Activated CD8-positive, alpha-beta T cell treated with anti-CD3 and anti-CD28 coated beads for 36 hours (primary cell): ENCODE data around the gene MAGEA8. TPM values are rescaled to one million over a fixed set of nuclear protein-coding genes. Genes with fewer than 3 reads are reported as not detected.
A peak's percentile ranks its signal among the peaks of the same experiment; 100 is the strongest.

Experiments used
- ATAC-seq: fragments of 200-7000 bp; cut with Tn5 transposase; one replicate; pipeline ENCODE4 v1.10.0; 2021; ENCODE audit warnings: mild to moderate bottlenecking, moderate library complexity
- CTCF ChIA-PET: fragments of 350-600 bp; sonication (Branson Sonifier 250); formaldehyde crosslinking; loops from one replicate; lab custom pipeline; 2021; ENCODE audit warnings: antibody characterized with exemption; lab: Charles Lee
- POLR2A ChIA-PET: fragments of 350-600 bp; sonication (Branson Sonifier 250); formaldehyde crosslinking; loops from one replicate; lab custom pipeline; 2021; ENCODE audit warnings: antibody characterized with exemption; lab: Charles Lee
- DNase-seq: peaks from one replicate; pipeline ENCODE4 v3.0.0-alpha.2; 2020
- H3K27ac Mint-ChIP-seq: one replicate; pipeline ENCODE4 v1.8.0; 2021; ENCODE audit warnings: mild to moderate bottlenecking, mixed read lengths
- H3K27me3 Mint-ChIP-seq: one replicate; pipeline ENCODE4 v1.8.0; 2021; ENCODE audit warnings: mixed read lengths
- H3K36me3 Mint-ChIP-seq: one replicate; pipeline ENCODE4 v1.8.0; 2021; ENCODE audit warnings: low read depth, mixed read lengths
- H3K4me1 Mint-ChIP-seq: one replicate; pipeline ENCODE4 v1.8.0; 2021; ENCODE audit warnings: low read depth, mixed read lengths
- H3K4me3 Mint-ChIP-seq: one replicate; pipeline ENCODE4 v1.8.0; 2021; ENCODE audit warnings: mild to moderate bottlenecking, moderate library complexity, mixed read lengths
- H3K9me3 Mint-ChIP-seq: one replicate; pipeline ENCODE4 v1.8.0; 2021; ENCODE audit warnings: mixed read lengths
- CTCF ChIP-seq: fragments of 200-600 bp; IDR thresholded peaks from one replicate; pipeline ENCODE4 v1.8.0; 2022; ENCODE audit warnings: antibody characterized with exemption, mild to moderate bottlenecking
- intact Hi-C: fragments of 100-400 bp; cut with micrococcal nuclease; formaldehyde crosslinking; loops from one replicate; pipeline ENCODE4 v1.10.0; 2022
- total RNA-seq, 2 experiments: library from RNA; stranded (reverse); gene quantifications; one replicate each; pipeline ENCODE4 v1.2.3, GENCODE V29; 2021

MAGEA8 gene
- total RNA-seq, 2 experiments from 2014 or later, result not detected

GRCh38 chrX:149867488-149867887 is 13.5 kb upstream of the MAGEA8 start:
- ChIA-PET CTCF (no interaction called here), POLR2A (no interaction called here)

GRCh38 chrX:149870840-149871239 is 10.1 kb upstream of the MAGEA8 start:
- peaks cover 9% of the 10 kb centered on the region for H3K27me3 Mint-ChIP-seq
- DNase-seq (no peak), ATAC-seq (no peak)
- intact Hi-C loops, result no loop called here
- CTCF ChIA-PET, result interaction anchor here (1.0 kb wide), 1 partner anchor 16 kb away, joined by 3 read pairs; no protein-coding TSS in a partner anchor
- peaks cover 8% of the 10 kb centered on the region for H3K4me1 Mint-ChIP-seq
- no peak for TF ChIP-seq CTCF
- H3K36me3 Mint-ChIP-seq, result no peaks in the 10 kb centered on the region
- POLR2A ChIA-PET, result no interaction called here
- H3K27ac Mint-ChIP-seq, result no peak overlapping the region
- no peaks in the 10 kb centered on the region for H3K9me3 Mint-ChIP-seq
- no peak overlapping the region for H3K4me3 Mint-ChIP-seq

More at GRCh38 chrX:149867488-149867887, 13.5 kb upstream of the MAGEA8 start:
- H3K27ac Mint-ChIP-seq, result no peak overlapping the region
- H3K27me3 Mint-ChIP-seq, result no peaks in the 10 kb centered on the region
- no peaks in the 10 kb centered on the region for H3K36me3 Mint-ChIP-seq
- no peak overlapping the region for H3K4me3 Mint-ChIP-seq
- DNase-seq (no peak), ATAC-seq (no peak)
- intact Hi-C loops, result no loop called here
- peaks cover 8% of the 10 kb centered on the region for H3K4me1 Mint-ChIP-seq
- H3K9me3 Mint-ChIP-seq, result no peaks in the 10 kb centered on the region
- TF ChIP-seq CTCF, result no peak

DNA sequence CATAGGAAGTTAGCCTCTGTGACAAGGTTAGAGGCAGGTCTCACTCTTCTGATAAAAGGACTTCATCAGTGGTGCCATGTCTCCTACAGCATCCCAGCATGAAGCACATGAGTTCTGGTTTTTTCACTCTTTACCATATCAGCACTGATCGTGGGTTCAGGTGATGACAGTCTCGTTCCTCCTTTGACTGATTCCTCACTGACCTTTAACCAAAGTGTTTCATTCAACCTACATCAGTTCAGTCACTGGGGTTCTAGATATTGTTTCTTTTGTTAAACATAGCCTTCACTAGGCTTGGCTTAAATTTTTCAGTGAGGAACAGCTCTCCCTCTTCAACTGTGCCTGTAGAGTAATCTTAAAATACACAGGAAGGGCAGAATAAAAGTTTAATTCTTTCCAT is 9.6 kb upstream of the MAGEA8 start:
- ATAC-seq (peak; percentile 38), DNase-seq (no peak)
- peaks cover 8% of the 10 kb centered on the region for H3K4me1 Mint-ChIP-seq
- no peaks in the 10 kb centered on the region for H3K9me3 Mint-ChIP-seq
- no peak for TF ChIP-seq CTCF
- CTCF ChIA-PET, result interaction anchor here (1.0 kb wide), 1 partner anchor 17 kb away, joined by 3 read pairs; no protein-coding TSS in a partner anchor
- H3K27me3 Mint-ChIP-seq, result peaks cover 10% of the 10 kb centered on the region
- H3K36me3 Mint-ChIP-seq, result no peaks in the 10 kb centered on the region
- H3K27ac Mint-ChIP-seq, result no peak overlapping the region
- H3K4me3 Mint-ChIP-seq, result no peak overlapping the region
- intact Hi-C loops, result no loop called here
- POLR2A ChIA-PET, result no interaction called here

GRCh38 chrX:149871940-149872339 is 9.0 kb upstream of the MAGEA8 start:
- ATAC-seq, result peak; percentile 100
- peaks cover 13% of the 10 kb centered on the region for H3K27me3 Mint-ChIP-seq

GRCh38 chrX:149877157-149877556 is 3.8 kb upstream of the MAGEA8 start:
- Mint-ChIP-seq H3K27me3 (peaks cover 13% of the 10 kb centered on the region), H3K4me3 (no peak overlapping the region), H3K9me3 (no peaks in the 10 kb centered on the region), H3K36me3 (no peaks in the 10 kb centered on the region), H3K4me1 (peaks cover 2% of the 10 kb centered on the region), H3K27ac (no peak overlapping the region)
- TF ChIP-seq CTCF, result no peak
- ATAC-seq, result no peak
- POLR2A ChIA-PET, result no interaction called here
- CTCF ChIA-PET, result no interaction called here
- no peak for DNase-seq
- intact Hi-C loops, result no loop called here

More at GRCh38 chrX:149871940-149872339, 9.0 kb upstream of the MAGEA8 start:
- Mint-ChIP-seq H3K27ac (no peak overlapping the region), H3K9me3 (no peaks in the 10 kb centered on the region), H3K36me3 (no peaks in the 10 kb centered on the region), H3K4me1 (peaks cover 8% of the 10 kb centered on the region), H3K4me3 (no peak overlapping the region)
- ChIA-PET CTCF (interaction anchor here (1.3 kb wide), 1 partner anchor 38 kb away, joined by 4 read pairs; no protein-coding TSS in a partner anchor), POLR2A (no interaction called here)
- TF ChIP-seq CTCF, result peak; percentile 41
- intact Hi-C loops, result no loop called here
- DNase-seq, result peak; percentile 79
